WI38 (cell line): ENCODE data around the gene HAS3.

Source experiments
- H3K4me3 ChIP-seq: 2 replicates; pipeline ENCODE4 v1.5.1; 2011; ENCODE audit warnings: low read depth, mild to moderate bottlenecking, control low read depth, low read length
- TF ChIP-seq, protein P1 (sequence below): IDR thresholded peaks from 2 replicates; pipeline ENCODE4 v1.5.1; 2012; ENCODE audit warnings: low read depth, mild to moderate bottlenecking, control low read depth, low read length

HAS3 gene

DNA sequence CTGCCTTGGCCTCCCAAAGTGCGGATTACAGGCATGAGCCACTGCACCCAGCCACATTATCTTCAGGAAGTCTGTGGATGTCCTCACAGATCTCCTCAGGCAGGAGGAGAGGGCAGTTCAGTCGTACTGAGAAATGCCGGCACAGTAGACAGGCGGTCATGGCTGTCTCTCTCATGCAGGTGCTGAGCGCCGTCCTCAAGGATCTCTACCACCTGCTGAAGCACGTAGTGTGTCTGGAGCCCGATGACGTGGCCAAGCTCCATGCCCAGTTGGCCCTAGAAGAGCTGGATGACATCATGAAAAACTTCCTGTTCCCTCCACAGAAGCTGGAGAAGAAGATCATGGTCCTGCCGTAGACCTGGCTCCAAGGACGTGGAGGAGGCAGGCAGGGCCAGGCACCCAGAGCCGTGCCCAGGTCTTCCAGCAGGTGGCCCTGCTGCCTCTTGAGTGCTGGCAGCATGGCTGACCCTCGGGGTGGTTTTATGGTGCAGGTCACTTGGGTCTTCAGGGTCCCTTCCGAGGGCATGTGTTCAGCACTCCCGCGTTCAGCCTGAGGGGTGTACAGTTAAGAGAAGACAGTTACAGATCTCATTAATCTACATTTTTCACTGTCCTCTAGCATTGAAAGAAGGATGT, 22.0 kb upstream of the HAS3 start:
- H3K4me3 ChIP-seq = no peak overlapping the region
- TF ChIP-seq, protein P1, sequence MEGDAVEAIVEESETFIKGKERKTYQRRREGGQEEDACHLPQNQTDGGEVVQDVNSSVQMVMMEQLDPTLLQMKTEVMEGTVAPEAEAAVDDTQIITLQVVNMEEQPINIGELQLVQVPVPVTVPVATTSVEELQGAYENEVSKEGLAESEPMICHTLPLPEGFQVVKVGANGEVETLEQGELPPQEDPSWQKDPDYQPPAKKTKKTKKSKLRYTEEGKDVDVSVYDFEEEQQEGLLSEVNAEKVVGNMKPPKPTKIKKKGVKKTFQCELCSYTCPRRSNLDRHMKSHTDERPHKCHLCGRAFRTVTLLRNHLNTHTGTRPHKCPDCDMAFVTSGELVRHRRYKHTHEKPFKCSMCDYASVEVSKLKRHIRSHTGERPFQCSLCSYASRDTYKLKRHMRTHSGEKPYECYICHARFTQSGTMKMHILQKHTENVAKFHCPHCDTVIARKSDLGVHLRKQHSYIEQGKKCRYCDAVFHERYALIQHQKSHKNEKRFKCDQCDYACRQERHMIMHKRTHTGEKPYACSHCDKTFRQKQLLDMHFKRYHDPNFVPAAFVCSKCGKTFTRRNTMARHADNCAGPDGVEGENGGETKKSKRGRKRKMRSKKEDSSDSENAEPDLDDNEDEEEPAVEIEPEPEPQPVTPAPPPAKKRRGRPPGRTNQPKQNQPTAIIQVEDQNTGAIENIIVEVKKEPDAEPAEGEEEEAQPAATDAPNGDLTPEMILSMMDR = no peak

DNA sequence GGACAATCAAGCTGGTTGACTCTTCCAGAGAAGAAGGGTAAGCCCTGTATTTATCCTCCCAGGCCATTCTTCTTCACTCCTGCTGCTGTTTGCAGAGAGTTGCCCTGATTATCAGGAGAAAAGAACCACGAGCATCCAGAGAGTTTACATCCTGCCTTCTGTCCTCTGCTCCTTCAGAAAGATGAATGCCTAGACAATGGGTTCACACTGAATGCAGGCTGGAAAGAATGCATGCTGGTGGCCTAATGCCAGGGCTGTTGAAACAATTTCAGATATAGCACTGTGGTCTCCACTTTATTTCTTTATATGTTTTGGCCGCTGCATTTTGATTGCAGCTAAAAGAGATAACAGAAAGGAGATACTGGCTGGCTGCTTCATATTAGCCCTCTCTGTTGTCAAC, 21.2 kb upstream of the HAS3 start:
- TF ChIP-seq, protein P1 = no peak
- H3K4me3 ChIP-seq = no peak overlapping the region

DNA sequence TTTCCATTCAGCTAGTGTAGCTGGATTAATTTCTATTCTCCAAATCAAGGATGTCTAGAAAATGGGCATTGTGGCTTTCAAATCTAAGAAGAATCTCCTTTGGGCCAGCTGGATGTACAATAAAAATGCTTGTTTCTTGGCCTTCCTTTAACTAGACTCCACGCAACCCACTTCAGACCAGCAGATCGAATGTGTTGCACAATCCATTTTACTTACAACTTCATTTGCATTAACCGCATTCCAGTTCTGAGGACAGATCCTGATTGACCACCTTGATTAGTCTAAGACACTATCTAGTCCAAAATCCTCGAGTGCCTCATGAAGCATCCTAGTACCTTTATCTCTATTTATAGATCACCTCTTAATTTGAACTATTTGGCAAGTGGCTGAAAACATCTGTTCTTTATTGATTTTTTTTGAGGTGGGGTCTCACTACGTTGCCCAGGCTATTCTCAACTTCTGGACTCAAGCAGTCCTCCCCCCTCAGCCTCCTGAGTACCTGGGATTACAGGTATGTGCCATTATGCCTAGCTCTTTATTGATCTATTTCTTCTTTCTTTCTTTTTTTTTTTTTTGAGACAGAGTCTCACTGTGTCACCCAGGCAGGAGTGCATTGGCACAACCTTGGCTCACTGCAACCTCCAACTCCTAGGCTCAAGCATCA, 20.3 kb upstream of the HAS3 start:
- no peak overlapping the region for H3K4me3 ChIP-seq
- TF ChIP-seq, protein P1 = no peak

DNA sequence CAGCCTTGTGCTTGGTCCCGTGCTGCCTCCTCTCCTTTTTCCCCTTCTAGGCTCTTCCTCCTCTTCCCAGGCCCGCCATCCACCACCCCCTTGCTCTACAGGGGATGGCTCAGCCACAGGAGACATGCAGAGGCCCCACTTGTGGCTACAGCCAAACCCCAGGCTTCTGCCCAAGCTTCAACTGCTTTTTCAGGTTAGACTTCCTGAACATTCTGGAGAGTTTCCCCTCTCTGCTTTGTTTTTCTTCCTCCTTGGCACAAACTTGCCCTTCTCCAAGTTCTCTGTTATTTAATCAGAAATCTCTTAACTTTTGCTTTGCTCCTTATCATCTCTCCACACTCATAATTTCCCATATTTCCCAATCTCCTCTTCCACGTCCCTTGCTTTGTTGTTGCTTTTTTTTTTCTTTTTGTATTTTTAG, 18.3 kb upstream of the HAS3 start:
- TF ChIP-seq, protein P1 = no peak
- H3K4me3 ChIP-seq = no peak overlapping the region

DNA sequence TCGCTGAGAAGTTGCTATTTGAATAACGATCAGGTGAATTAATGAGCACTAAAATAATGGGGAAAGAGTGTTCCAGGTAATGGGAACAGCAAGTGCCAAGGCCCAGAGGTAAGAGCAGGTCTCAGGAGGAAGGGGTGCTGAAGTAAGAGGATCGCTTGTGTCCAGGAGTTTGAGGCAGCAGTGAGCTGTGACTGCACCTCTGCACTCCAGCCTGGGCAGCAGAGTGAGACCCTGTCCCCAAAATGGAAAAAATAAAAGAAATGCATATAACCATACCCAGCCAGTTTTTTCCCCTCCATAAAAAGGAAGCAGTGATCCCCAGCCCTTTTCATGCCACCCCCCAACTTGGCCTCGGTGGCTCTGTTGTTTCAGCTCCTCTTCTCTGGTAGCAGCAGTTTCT, 16.8 kb upstream of the HAS3 start:
- no peak overlapping the region for H3K4me3 ChIP-seq
- TF ChIP-seq, protein P1 = no peak

DNA sequence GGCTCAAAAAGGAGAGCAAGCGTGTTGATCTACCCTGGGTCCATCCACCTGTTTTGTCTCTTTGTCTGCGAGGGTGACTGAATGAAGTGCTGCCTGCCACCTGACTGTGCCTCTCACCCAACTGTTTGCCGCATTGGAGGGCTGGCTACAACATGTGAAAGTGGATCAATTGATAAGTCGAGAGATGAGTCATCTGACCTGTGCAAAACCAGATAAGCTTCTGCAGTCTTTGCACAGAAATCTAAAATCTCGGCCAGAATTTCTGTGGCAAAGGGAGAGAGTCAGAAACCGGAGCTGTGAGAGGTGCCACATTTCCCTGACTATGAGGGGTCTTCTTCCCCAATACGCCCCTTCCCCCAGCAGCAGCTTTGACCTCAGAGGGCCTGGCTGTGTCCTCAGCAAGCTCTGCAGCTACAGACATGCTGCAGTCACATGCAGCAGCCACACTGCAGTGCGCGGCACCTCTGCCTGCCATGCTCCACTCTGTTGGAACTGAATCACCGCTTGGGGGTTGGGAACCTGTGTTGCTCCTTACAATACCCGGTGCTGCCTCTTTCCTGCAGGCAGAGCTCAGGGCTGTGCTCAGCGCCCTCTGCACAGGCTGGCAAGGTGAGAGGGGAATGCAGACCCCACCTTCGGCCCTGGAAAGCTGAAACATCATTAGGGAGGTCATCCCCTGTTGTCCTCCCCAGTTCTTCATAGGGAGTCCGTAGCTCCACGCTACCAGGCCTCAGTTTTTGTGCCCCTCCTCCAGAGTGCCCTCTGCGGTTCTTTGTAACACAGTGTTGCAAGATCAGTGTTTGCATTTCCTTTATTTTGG, 16.2 kb upstream of the HAS3 start:
- TF ChIP-seq, protein P1 = no peak
- no peak overlapping the region for H3K4me3 ChIP-seq

DNA sequence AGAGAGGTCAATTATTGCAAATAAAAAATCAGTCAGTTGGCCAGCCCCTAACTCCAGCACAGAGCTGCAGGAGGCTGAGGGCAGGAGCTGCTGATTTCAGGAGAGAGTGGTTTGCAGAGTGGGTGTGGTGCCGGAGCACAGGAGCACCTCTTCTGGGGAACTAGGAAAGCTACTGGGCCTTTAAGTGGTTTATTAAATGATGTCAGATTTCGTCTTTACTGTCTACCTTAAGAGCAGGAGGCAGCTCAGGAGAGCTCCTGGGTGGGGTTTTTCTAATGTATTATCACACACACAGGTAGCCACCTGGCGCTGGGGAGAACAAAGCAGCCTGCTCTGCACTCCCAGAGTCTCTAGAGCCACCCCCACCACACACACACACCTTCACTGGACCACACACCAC, 11.5 kb upstream of the HAS3 start:
- no peak overlapping the region for H3K4me3 ChIP-seq
- TF ChIP-seq, protein P1 = no peak
